ENCODE results near the gene ST3GAL5.

Gene ST3GAL5

GRCh38 chr2:85911814-85912692 lies 23.3 kb upstream of the ST3GAL5 start:
- no peak overlapping the region for H2AFZ ChIP-seq (ENCODE audit: low read depth, low read length)
- no peaks in the 10 kb centered on the region for H3K36me3 ChIP-seq (ENCODE audit: insufficient read depth, low read length)
- no peaks in the 10 kb centered on the region for H3K27me3 ChIP-seq (ENCODE audit: insufficient read depth, low read length)
- no peaks in the 10 kb centered on the region for H3K9me3 ChIP-seq (ENCODE audit: low read length)
- H3K4me1 ChIP-seq (ENCODE audit: insufficient read depth, low read length) = no peaks in the 10 kb centered on the region
- no peak overlapping the region for H3K4me3 ChIP-seq (ENCODE audit: low read length)

- Histone ChIP-seq H2AFZ (ENCODE audit: low read depth, low read length) (no peak overlapping the region), H3K36me3 (ENCODE audit: insufficient read depth, low read length) (no peaks in the 10 kb centered on the region), H3K4me3 (ENCODE audit: low read length) (no peak overlapping the region), H3K4me1 (ENCODE audit: insufficient read depth, low read length) (no peaks in the 10 kb centered on the region), H3K27me3 (ENCODE audit: insufficient read depth, low read length) (peaks cover 2% of the 10 kb centered on the region), H3K9me3 (ENCODE audit: low read length) (no peaks in the 10 kb centered on the region)
These were observed 22.3 kb upstream of the ST3GAL5 start for GRCh38 chr2:85911097-85911496.

GRCh38 chr2:85909005-85909404 lies 20.2 kb upstream of the ST3GAL5 start:
- Histone ChIP-seq H2AFZ (ENCODE audit: low read depth, low read length) (no peak overlapping the region), H3K4me3 (ENCODE audit: low read length) (no peak overlapping the region), H3K36me3 (ENCODE audit: insufficient read depth, low read length) (no peaks in the 10 kb centered on the region), H3K9me3 (ENCODE audit: low read length) (no peaks in the 10 kb centered on the region), H3K27me3 (ENCODE audit: insufficient read depth, low read length) (peaks cover 2% of the 10 kb centered on the region), H3K4me1 (ENCODE audit: insufficient read depth, low read length) (no peaks in the 10 kb centered on the region)

- H3K9me3 ChIP-seq (ENCODE audit: low read length) = no peaks in the 10 kb centered on the region
- no peak overlapping the region for H3K4me3 ChIP-seq (ENCODE audit: low read length)
- H2AFZ ChIP-seq (ENCODE audit: low read depth, low read length) = no peak overlapping the region
- no peaks in the 10 kb centered on the region for H3K36me3 ChIP-seq (ENCODE audit: insufficient read depth, low read length)
- H3K27me3 ChIP-seq (ENCODE audit: insufficient read depth, low read length) = peaks cover 2% of the 10 kb centered on the region
- H3K4me1 ChIP-seq (ENCODE audit: insufficient read depth, low read length) = no peaks in the 10 kb centered on the region
These were observed 19.7 kb upstream of the ST3GAL5 start for GRCh38 chr2:85908506-85908905.

GRCh38 chr2:85907671-85908157 lies 18.9 kb upstream of the ST3GAL5 start:
- Histone ChIP-seq H3K36me3 (ENCODE audit: insufficient read depth, low read length) (no peaks in the 10 kb centered on the region), H3K4me1 (ENCODE audit: insufficient read depth, low read length) (no peaks in the 10 kb centered on the region), H2AFZ (ENCODE audit: low read depth, low read length) (no peak overlapping the region)

GRCh38 chr2:85906748-85907147 lies 18.0 kb upstream of the ST3GAL5 start:
- Histone ChIP-seq H3K4me3 (ENCODE audit: low read length) (no peak overlapping the region), H3K4me1 (ENCODE audit: insufficient read depth, low read length) (no peaks in the 10 kb centered on the region), H2AFZ (ENCODE audit: low read depth, low read length) (no peak overlapping the region), H3K9me3 (ENCODE audit: low read length) (no peaks in the 10 kb centered on the region), H3K27me3 (ENCODE audit: insufficient read depth, low read length) (peaks cover 2% of the 10 kb centered on the region), H3K36me3 (ENCODE audit: insufficient read depth, low read length) (no peaks in the 10 kb centered on the region)

More at GRCh38 chr2:85907671-85908157, 18.9 kb upstream of the ST3GAL5 start:
- no peak overlapping the region for H3K4me3 ChIP-seq (ENCODE audit: low read length)
- H3K27me3 ChIP-seq (ENCODE audit: insufficient read depth, low read length) = peaks cover 2% of the 10 kb centered on the region
- H3K9me3 ChIP-seq (ENCODE audit: low read length) = no peaks in the 10 kb centered on the region

- H3K4me3 ChIP-seq (ENCODE audit: low read length) = no peak overlapping the region
These were observed 17.1 kb upstream of the ST3GAL5 start for GRCh38 chr2:85905891-85906290.

GRCh38 chr2:85905187-85905666 lies 16.4 kb upstream of the ST3GAL5 start:
- H3K27me3 ChIP-seq (ENCODE audit: insufficient read depth, low read length) = peaks cover 2% of the 10 kb centered on the region
- H3K4me3 ChIP-seq (ENCODE audit: low read length) = no peak overlapping the region
- H2AFZ ChIP-seq (ENCODE audit: low read depth, low read length) = no peak overlapping the region
- H3K9me3 ChIP-seq (ENCODE audit: low read length) = no peaks in the 10 kb centered on the region
- H3K4me1 ChIP-seq (ENCODE audit: insufficient read depth, low read length) = no peaks in the 10 kb centered on the region
- no peaks in the 10 kb centered on the region for H3K36me3 ChIP-seq (ENCODE audit: insufficient read depth, low read length)

More at GRCh38 chr2:85905891-85906290, 17.1 kb upstream of the ST3GAL5 start:
- H3K36me3 ChIP-seq (ENCODE audit: insufficient read depth, low read length) = no peaks in the 10 kb centered on the region
- no peaks in the 10 kb centered on the region for H3K4me1 ChIP-seq (ENCODE audit: insufficient read depth, low read length)
- H3K27me3 ChIP-seq (ENCODE audit: insufficient read depth, low read length) = peaks cover 2% of the 10 kb centered on the region
- no peak overlapping the region for H2AFZ ChIP-seq (ENCODE audit: low read depth, low read length)
- H3K9me3 ChIP-seq (ENCODE audit: low read length) = no peaks in the 10 kb centered on the region

- H3K27me3 ChIP-seq (ENCODE audit: insufficient read depth, low read length) = peaks cover 2% of the 10 kb centered on the region
- H3K4me1 ChIP-seq (ENCODE audit: insufficient read depth, low read length) = no peaks in the 10 kb centered on the region
- H2AFZ ChIP-seq (ENCODE audit: low read depth, low read length) = no peak overlapping the region
- no peak overlapping the region for H3K4me3 ChIP-seq (ENCODE audit: low read length)
- no peaks in the 10 kb centered on the region for H3K9me3 ChIP-seq (ENCODE audit: low read length)
- no peaks in the 10 kb centered on the region for H3K36me3 ChIP-seq (ENCODE audit: insufficient read depth, low read length)
These were observed 15.1 kb upstream of the ST3GAL5 start for GRCh38 chr2:85903849-85904248.

GRCh38 chr2:85902496-85902895 lies 13.7 kb upstream of the ST3GAL5 start:
- H3K27me3 ChIP-seq (ENCODE audit: insufficient read depth, low read length) = peaks cover 2% of the 10 kb centered on the region
- H3K9me3 ChIP-seq (ENCODE audit: low read length) = no peaks in the 10 kb centered on the region
- H3K36me3 ChIP-seq (ENCODE audit: insufficient read depth, low read length) = no peaks in the 10 kb centered on the region
- H2AFZ ChIP-seq (ENCODE audit: low read depth, low read length) = no peak overlapping the region
- no peaks in the 10 kb centered on the region for H3K4me1 ChIP-seq (ENCODE audit: insufficient read depth, low read length)
- H3K4me3 ChIP-seq (ENCODE audit: low read length) = no peak overlapping the region

GRCh38 chr2:85901155-85901554 lies 12.4 kb upstream of the ST3GAL5 start:
- Histone ChIP-seq H3K4me1 (ENCODE audit: insufficient read depth, low read length) (no peaks in the 10 kb centered on the region), H3K27me3 (ENCODE audit: insufficient read depth, low read length) (no peaks in the 10 kb centered on the region), H2AFZ (ENCODE audit: low read depth, low read length) (no peak overlapping the region), H3K9me3 (ENCODE audit: low read length) (no peaks in the 10 kb centered on the region), H3K36me3 (ENCODE audit: insufficient read depth, low read length) (no peaks in the 10 kb centered on the region), H3K4me3 (ENCODE audit: low read length) (no peak overlapping the region)

- H3K27me3 ChIP-seq (ENCODE audit: insufficient read depth, low read length) = no peaks in the 10 kb centered on the region
- no peaks in the 10 kb centered on the region for H3K9me3 ChIP-seq (ENCODE audit: low read length)
- H3K36me3 ChIP-seq (ENCODE audit: insufficient read depth, low read length) = no peaks in the 10 kb centered on the region
- H3K4me1 ChIP-seq (ENCODE audit: insufficient read depth, low read length) = no peaks in the 10 kb centered on the region
- H2AFZ ChIP-seq (ENCODE audit: low read depth, low read length) = no peak overlapping the region
- H3K4me3 ChIP-seq (ENCODE audit: low read length) = no peak overlapping the region
These were observed 11.6 kb upstream of the ST3GAL5 start for GRCh38 chr2:85900366-85900765.

- Histone ChIP-seq H3K27me3 (ENCODE audit: insufficient read depth, low read length) (no peaks in the 10 kb centered on the region), H3K36me3 (ENCODE audit: insufficient read depth, low read length) (no peaks in the 10 kb centered on the region), H2AFZ (ENCODE audit: low read depth, low read length) (no peak overlapping the region), H3K4me3 (ENCODE audit: low read length) (no peak overlapping the region), H3K9me3 (ENCODE audit: low read length) (no peaks in the 10 kb centered on the region), H3K4me1 (ENCODE audit: insufficient read depth, low read length) (no peaks in the 10 kb centered on the region)
These were observed 11.1 kb upstream of the ST3GAL5 start for GRCh38 chr2:85899849-85900248.

All from neuron (in vitro differentiated cells).